Activated CD4-positive, alpha-beta T cell treated with anti-CD3 and anti-CD28 coated beads, Interleukin-2, amount 50 U/mL, for 24 hours (primary cell): Measurements from ENCODE around the gene CFAP65.

Experiments
- DNase-seq, 2 donors: peaks; one replicate each; pipeline ENCODE4 v3.0.0-alpha.2; 2020; ENCODE audit warnings: low read depth in 1 of 2, low spot score in 1 of 2

The CFAP65 gene

DNA sequence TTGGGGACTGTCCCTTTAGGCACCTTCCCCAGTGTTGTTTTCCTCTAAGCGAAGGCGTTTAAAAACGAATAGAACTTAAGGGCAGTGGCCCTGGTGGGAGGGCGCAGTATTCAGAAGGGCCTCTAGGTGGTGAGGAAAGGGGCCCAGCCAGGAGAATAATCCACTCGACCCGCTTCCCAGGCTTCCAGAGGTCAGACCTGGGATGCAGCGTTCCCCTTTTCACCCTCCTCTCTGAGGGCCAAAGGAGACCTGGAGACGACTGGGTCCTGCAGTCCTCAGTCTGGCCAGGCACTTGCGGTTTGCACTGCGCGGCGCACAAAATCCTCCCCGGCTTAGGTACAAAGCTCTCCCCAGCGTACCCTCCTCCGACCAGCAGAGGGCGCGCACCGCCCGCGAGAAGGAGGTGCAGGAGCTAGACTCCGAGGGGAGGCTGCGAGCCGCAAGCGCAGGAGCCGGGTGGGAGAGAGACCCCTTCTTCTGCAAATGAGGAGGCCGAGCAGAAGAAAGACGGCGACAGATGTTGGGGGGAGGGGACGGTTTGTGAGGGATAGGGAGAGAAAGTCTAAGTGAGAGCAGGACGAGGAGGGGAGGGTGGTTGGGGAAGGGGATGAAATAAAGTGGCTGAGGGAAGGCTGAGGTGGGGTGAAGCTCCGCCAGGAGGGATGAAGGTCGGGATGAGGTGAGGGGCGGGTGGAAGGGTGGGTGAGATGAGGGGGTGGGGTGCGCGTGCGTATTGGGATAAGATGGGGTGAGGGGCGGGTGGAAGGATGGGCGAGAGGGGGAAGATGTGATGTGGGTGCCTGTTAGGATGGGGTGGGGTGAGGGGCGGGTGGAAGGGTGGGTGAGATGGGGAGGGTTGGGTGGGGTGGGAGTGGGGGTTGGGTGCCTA, 61.2 kb downstream of the CFAP65 start:
- peak; percentile 77 to 81 for DNase-seq

DNA sequence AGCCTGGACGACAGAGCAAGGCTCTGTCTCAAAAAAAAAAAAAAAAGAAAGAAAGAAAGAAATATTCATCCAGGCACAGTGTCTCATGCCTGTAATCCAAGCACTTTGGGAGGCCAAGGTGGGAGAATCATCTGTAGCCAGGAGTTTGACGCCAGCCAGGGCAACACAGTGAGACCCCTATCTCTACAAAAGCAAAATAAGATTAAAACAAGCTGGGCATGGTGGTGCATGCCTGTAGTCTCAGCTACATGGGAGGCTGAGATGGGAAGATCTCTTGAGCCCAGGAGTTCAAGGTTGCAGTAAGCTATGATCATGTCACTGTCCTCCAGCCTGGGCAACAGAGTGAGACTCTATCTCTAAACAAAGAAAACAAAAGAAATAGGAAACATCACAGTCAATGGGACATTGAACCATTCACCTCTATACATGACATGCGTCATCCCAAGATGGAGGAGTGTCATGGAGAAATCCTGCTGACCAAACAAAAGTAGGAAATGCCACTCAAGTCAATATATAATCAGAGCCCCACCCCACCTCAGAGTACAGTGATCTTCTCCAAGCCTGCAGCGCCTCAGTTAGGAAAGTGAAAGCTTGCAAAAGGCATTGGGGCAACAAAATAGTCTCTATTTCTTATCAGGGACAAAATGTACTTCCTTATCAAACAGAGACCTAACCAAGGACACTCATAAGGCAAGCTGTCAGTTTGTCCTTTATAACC, 66.1 kb downstream of the CFAP65 start:
- no peak for DNase-seq

DNA sequence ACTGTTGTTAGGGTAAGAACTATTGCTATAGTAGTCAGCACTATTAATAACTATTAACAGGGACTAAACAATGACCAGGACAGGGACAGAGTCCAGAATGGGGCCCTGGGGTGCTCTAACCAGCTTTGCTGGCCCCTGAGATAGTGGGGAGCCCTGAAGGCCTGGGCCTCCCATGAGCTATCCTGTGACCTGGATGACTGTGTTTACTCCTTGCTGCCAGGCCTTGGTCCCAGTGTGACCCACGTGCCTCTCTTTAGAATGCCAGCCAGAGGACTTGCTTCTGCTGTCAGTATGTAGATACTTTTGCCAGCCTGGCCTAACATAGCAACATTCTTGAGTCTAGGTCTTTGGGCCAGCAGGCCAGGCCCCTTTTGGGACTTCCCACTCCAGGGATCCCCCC, 70.4 kb downstream of the CFAP65 start:
- no peak for DNase-seq

DNA sequence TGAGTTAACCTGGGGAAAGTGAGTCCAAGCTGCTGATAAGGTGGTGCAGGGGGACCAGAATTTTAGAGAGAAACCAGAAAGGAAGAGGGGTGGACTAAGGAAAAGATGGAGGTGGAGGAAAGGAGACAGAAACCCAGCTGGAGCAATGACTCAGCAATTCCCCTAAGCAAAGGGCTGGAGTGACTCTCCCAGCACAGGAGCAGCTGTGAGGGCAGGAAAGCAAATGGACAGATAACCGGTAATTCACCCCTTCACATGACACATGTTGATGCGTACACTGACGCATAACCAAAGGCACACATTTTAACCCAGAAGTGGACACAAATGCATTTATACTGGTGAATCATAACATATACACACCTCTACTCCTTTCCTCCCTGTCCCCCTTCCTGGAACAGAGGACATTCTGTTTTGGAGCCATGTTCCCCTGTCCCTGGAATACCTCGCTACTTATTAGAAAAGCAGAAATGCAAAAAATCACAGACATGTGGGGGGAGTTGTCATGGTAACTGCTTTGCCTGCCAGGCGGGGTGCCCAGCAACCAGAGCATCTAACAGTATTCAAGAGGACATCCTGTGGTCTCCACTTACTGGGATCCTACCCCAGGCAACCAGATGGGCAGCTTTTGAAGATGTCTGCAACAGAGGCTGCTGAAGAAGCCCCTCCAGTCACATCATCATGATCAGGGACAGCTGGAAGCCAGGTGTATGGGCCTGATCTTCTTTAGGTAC, 77.1 kb downstream of the CFAP65 start:
- DNase-seq, result no peak

GRCh38 chr2:218963601-218964000, 77.7 kb downstream of the CFAP65 start:
- DNase-seq, result no peak

DNA sequence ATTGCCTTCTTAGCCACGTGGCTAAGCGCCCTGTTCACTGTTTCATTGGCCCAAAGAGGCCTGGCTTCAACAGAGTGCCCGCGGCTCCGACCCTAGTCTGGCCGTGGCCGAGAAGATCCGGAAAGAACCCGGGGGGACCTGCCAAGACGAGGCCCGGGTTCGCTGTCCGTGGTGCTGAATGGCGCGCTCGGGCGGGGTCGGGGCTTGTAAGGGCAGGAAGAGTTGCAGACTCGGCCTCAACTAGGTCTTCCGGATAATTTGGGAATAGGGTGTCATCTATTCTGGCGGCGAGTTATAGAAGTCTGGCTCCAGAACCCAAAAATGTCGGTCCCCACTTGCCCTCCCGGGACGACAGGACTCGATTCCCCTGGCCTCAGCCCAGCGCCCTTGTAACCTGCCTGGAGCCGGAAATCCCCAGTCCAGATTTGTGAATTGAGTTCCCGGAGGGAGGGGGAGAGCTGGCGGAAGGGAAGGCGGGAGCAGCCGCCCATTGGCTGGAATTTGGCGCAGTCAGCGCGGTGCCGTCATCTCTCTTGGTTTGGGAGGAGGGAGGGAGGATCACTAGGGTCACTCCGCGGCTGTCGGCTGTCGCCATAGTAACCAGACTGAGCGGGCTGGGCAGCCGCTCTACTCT, 78.3 kb downstream of the CFAP65 start:
- peak in 1 of 2 donors; percentile 38 for DNase-seq

DNA sequence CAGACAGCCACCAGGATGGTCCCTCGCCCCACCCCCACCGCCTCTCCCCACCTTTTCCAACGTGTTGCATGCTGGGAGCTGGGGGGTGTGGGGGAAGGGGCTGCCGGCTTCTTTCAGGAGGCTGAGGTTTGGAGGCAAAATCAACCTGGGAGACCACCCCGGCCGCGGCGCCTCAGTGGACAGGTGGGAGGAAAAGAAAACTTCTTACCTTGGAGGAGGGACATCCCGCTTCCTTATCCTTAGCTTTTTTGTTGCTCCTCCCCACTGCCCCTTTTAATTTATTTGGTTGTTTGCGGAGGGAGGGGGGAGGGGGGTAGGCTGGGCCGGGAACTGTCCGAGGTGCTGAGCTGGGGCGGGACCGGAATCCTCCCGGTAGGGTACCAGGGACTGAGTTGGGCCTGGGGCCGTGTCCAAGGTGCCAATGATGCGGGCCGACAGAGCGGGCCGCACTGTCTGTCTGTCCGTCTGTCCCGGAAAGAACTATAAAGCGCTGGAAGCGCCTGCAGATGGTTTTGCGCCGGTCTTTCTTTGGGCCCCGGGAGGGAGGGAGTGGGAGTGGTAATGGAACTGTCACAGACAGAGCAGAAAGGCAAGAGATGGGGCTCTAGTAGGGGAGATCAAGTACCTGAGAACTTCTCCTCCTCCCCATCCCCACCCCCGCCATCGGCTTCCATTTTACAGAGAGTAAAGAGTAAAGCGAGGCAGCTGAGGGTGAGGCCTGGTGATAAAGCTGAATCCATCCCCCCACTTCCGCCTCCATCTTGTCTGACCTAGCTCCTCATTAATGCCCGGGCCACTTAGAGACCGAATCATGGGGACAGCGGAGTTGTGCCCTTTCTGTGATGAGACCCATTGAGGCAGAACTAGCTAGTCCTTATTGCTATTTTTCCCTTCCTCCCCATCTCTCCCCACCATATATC, 79.4 kb downstream of the CFAP65 start:
- no peak for DNase-seq

GRCh38 chr2:218961229-218961628, 80.1 kb downstream of the CFAP65 start:
- DNase-seq, result no peak

- no peak for DNase-seq
Measured at GRCh38 chr2:218960309-218961165, 80.8 kb downstream of the CFAP65 start.

- no peak for DNase-seq
Measured at GRCh38 chr2:218959761-218960308, 81.5 kb downstream of the CFAP65 start.

DNA sequence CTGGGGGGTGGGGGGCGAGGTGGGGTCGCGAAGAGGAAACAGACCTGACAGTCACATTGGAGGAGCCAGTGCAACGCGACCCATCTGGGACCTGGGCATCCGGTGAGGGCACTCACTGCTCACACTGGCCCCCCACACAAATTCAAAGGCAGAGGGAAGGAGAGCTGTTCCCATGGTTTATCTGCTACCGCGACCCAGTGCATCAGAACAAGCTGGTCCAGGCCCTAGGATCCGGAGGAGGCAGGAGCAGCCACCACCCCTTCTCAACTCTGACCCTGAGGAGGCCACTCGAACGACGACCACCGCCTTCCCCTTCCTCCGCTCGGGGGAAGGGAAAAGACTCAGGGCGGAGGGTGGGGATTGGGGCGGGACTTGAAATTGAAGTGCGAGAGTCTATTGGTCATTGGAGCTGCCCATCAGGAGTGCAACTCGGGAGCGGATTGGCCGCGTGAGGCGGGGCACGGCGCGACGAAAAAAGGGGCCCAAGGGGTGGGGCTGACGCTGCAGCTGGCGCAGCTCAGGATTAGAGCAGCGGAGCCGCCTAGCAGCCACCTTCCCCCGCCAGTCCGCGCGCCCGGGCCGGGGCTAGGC, 82.1 kb downstream of the CFAP65 start, which contains the start of gene CDK5R2:
Gene CDK5R2, plus strand, starts transcription at position 526 of the 591 bp plus-strand sequence. CDS start 155 bp downstream, outside the sequence.
- DNase-seq, result peak; percentile 46 to 64

DNA sequence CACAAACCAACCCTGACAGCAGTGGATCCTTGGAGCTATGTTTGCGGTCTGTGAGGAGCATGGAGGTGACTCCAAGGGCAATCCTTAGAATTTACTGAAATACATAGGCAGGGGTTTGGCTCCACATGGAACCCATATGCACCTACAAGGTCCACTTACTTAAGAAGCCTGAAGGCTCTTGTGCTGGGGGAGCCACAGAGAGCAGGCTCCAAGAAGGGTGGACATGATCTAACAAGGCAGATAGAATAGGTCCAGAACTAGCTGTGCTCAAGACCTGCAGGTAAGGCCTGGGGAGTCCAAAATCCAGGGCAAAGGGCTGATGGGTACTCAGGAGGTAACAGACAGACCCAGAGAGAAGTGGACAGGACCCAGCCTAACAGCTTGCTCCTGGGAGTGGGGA, 83.0 kb downstream of the CFAP65 start:
- no peak for DNase-seq

DNA sequence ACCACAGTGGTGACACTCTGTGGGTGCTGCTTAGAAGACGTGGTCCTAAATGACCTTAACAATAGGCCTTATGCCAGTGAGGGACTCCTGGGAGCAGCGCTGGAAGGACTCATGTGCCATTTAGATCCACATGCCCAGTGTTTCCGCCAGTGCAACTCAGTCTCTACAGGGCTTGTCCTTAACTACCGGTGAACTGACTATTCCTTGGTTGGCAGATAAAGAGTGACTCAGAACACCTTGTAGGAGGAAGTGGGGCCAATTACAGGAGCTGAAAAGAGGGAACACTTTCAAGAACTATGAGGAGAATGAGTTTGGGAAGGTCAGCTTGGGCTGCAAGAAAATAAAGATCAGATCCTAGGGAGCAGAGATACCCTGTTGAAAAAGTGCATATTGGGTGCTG, 83.6 kb downstream of the CFAP65 start:
- DNase-seq, result no peak

GRCh38 chr2:218956039-218956438, 85.3 kb downstream of the CFAP65 start:
- no peak for DNase-seq

- DNase-seq, result no peak
Measured at GRCh38 chr2:218954541-218955300, 86.6 kb downstream of the CFAP65 start.

- no peak for DNase-seq
Measured at GRCh38 chr2:218953366-218953954, 87.9 kb downstream of the CFAP65 start.
